Measurements from ENCODE around the gene RAB19. TPM values are rescaled to one million over a fixed set of nuclear protein-coding genes. Genes with fewer than 3 reads are reported as not detected.

The RAB19 gene
- total RNA-seq, 1 experiment from 2014 or later, result 10.8 TPM

- TF ChIP-seq ATF6 (CRISPR knock-in tag; IDR thresholded peaks at IDR 0.05) (no peak), FOXJ3 (CRISPR knock-in tag; IDR thresholded peaks at IDR 0.05; ENCODE audit: borderline replicate concordance) (no peak), ZMAT4 (CRISPR knock-in tag; IDR thresholded peaks at IDR 0.05) (no peak), NR2C2 (CRISPR knock-in tag; IDR thresholded peaks at IDR 0.05) (no peak), NFYB (CRISPR knock-in tag; conservative IDR thresholded peaks at IDR 0.05; ENCODE audit: low read depth) (no peak), FOXP1 (CRISPR knock-in tag; IDR thresholded peaks at IDR 0.05; ENCODE audit: borderline replicate concordance) (peak; percentile 73; the same call in 1 of the 2 replicates), ATF1 (CRISPR knock-in tag; IDR thresholded peaks at IDR 0.05) (no peak), JUN (CRISPR knock-in tag; IDR thresholded peaks at IDR 0.05) (no peak), PRRX2 (CRISPR knock-in tag; IDR thresholded peaks at IDR 0.05) (no peak), RORB (CRISPR knock-in tag; IDR thresholded peaks at IDR 0.05) (no peak), NFE2L1 (CRISPR knock-in tag; IDR thresholded peaks at IDR 0.05) (no peak), TCF7 (CRISPR knock-in tag; IDR thresholded peaks at IDR 0.05; ENCODE audit: low read depth) (no peak), EMX1 (CRISPR knock-in tag; IDR thresholded peaks at IDR 0.05) (no peak), ESRRA (CRISPR knock-in tag; IDR thresholded peaks at IDR 0.05; ENCODE audit: borderline replicate concordance) (no peak), ZNF396 (CRISPR knock-in tag; IDR thresholded peaks at IDR 0.05; ENCODE audit: borderline replicate concordance) (no peak), NR1H2 (CRISPR knock-in tag; IDR thresholded peaks at IDR 0.05) (no peak), MYBL2 (CRISPR knock-in tag; IDR thresholded peaks at IDR 0.05) (peak; percentile 7; the same call in 1 of the 2 replicates), TEAD4 (CRISPR knock-in tag; IDR thresholded peaks at IDR 0.05) (no peak), ZNF121 (CRISPR knock-in tag; IDR thresholded peaks at IDR 0.05) (peak; percentile 92), ZNF232 (CRISPR knock-in tag; IDR thresholded peaks at IDR 0.05) (no peak), ZBTB21 (CRISPR knock-in tag; IDR thresholded peaks at IDR 0.05; ENCODE audit: borderline replicate concordance) (no peak), ZNF219 (CRISPR knock-in tag; IDR thresholded peaks at IDR 0.05; ENCODE audit: borderline replicate concordance) (no peak), ZNF512 (CRISPR knock-in tag; IDR thresholded peaks at IDR 0.05; ENCODE audit: borderline replicate concordance) (no peak), ZNF263 (CRISPR knock-in tag; IDR thresholded peaks at IDR 0.05; ENCODE audit: low read depth) (no peak)
- TF ChIP-seq, protein P1, sequence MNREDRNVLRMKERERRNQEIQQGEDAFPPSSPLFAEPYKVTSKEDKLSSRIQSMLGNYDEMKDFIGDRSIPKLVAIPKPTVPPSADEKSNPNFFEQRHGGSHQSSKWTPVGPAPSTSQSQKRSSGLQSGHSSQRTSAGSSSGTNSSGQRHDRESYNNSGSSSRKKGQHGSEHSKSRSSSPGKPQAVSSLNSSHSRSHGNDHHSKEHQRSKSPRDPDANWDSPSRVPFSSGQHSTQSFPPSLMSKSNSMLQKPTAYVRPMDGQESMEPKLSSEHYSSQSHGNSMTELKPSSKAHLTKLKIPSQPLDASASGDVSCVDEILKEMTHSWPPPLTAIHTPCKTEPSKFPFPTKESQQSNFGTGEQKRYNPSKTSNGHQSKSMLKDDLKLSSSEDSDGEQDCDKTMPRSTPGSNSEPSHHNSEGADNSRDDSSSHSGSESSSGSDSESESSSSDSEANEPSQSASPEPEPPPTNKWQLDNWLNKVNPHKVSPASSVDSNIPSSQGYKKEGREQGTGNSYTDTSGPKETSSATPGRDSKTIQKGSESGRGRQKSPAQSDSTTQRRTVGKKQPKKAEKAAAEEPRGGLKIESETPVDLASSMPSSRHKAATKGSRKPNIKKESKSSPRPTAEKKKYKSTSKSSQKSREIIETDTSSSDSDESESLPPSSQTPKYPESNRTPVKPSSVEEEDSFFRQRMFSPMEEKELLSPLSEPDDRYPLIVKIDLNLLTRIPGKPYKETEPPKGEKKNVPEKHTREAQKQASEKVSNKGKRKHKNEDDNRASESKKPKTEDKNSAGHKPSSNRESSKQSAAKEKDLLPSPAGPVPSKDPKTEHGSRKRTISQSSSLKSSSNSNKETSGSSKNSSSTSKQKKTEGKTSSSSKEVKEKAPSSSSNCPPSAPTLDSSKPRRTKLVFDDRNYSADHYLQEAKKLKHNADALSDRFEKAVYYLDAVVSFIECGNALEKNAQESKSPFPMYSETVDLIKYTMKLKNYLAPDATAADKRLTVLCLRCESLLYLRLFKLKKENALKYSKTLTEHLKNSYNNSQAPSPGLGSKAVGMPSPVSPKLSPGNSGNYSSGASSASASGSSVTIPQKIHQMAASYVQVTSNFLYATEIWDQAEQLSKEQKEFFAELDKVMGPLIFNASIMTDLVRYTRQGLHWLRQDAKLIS (CRISPR knock-in tag; IDR thresholded peaks at IDR 0.05; ENCODE audit: borderline replicate concordance), result no peak
- TF ChIP-seq, protein P2, sequence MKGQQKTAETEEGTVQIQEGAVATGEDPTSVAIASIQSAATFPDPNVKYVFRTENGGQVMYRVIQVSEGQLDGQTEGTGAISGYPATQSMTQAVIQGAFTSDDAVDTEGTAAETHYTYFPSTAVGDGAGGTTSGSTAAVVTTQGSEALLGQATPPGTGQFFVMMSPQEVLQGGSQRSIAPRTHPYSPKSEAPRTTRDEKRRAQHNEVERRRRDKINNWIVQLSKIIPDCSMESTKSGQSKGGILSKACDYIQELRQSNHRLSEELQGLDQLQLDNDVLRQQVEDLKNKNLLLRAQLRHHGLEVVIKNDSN (CRISPR knock-in tag; IDR thresholded peaks at IDR 0.05), result peak; percentile 99
- TF ChIP-seq, protein P3, sequence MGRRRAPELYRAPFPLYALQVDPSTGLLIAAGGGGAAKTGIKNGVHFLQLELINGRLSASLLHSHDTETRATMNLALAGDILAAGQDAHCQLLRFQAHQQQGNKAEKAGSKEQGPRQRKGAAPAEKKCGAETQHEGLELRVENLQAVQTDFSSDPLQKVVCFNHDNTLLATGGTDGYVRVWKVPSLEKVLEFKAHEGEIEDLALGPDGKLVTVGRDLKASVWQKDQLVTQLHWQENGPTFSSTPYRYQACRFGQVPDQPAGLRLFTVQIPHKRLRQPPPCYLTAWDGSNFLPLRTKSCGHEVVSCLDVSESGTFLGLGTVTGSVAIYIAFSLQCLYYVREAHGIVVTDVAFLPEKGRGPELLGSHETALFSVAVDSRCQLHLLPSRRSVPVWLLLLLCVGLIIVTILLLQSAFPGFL (CRISPR knock-in tag; IDR thresholded peaks at IDR 0.05; ENCODE audit: borderline replicate concordance), result no peak
Observed at GRCh38 chr7:140397784-140398750, 5.8 kb upstream of the RAB19 start, which contains the start of gene SLC37A3 (continued).
